Activated CD4-positive, alpha-beta T cell treated with anti-CD3 and anti-CD28 coated beads, Interleukin-2, amount 10 ng/mL, durations not matched to agents 7 days and 5 days (primary cell): ENCODE data around the gene STXBP6. TPM values are rescaled to one million over a fixed set of nuclear protein-coding genes. Genes with fewer than 3 reads are reported as not detected.

ENCODE experiments used
- CTCF ChIA-PET: fragments of 350-600 bp; sonication (Branson Sonifier 250); formaldehyde crosslinking; loops from one replicate; lab custom pipeline; 2021; ENCODE audit warnings: antibody characterized with exemption; lab: Charles Lee
- POLR2A ChIA-PET: fragments of 350-600 bp; sonication (Branson Sonifier 250); formaldehyde crosslinking; loops from one replicate; lab custom pipeline; 2021; ENCODE audit warnings: antibody characterized with exemption; lab: Charles Lee
- DNase-seq: peaks from one replicate; pipeline ENCODE4 v3.0.0-alpha.2; 2020
- H3K27ac Mint-ChIP-seq: one replicate; pipeline ENCODE4 v1.8.0; 2021; ENCODE audit warnings: mild to moderate bottlenecking, moderate library complexity, mixed read lengths
- H3K27me3 Mint-ChIP-seq: one replicate; pipeline ENCODE4 v1.8.0; 2021; ENCODE audit warnings: mixed read lengths
- H3K36me3 Mint-ChIP-seq: one replicate; pipeline ENCODE4 v1.8.0; 2021; ENCODE audit warnings: low read depth, mixed read lengths
- H3K4me1 Mint-ChIP-seq: one replicate; pipeline ENCODE4 v1.8.0; 2021; ENCODE audit warnings: mixed read lengths
- H3K4me3 Mint-ChIP-seq: one replicate; pipeline ENCODE4 v1.8.0; 2021; ENCODE audit warnings: mild to moderate bottlenecking, moderate library complexity, mixed read lengths
- H3K9me3 Mint-ChIP-seq: one replicate; pipeline ENCODE4 v1.8.0; 2021; ENCODE audit warnings: mixed read lengths
- total RNA-seq, 2 experiments: library from RNA; stranded (reverse); gene quantifications; one replicate each; pipeline ENCODE4 v1.2.3, GENCODE V29; 2021

Gene STXBP6
- total RNA-seq, 2 experiments from 2014 or later, result not detected

GRCh38 chr14:24885410-24885913 is 164.5 kb downstream of the STXBP6 start:
- H3K36me3 Mint-ChIP-seq, result no peaks in the 10 kb centered on the region
- H3K27me3 Mint-ChIP-seq, result peaks cover 8% of the 10 kb centered on the region
- ChIA-PET POLR2A (no interaction called here), CTCF (no interaction called here)
- no peak for DNase-seq
- no peak overlapping the region for H3K4me3 Mint-ChIP-seq
- H3K27ac Mint-ChIP-seq, result no peak overlapping the region
- no peaks in the 10 kb centered on the region for H3K4me1 Mint-ChIP-seq
- H3K9me3 Mint-ChIP-seq, result no peaks in the 10 kb centered on the region

GRCh38 chr14:24883576-24883975 is 166.4 kb downstream of the STXBP6 start:
- ChIA-PET CTCF (no interaction called here), POLR2A (no interaction called here)
- no peaks in the 10 kb centered on the region for H3K9me3 Mint-ChIP-seq
- no peak for DNase-seq
- H3K4me1 Mint-ChIP-seq, result no peaks in the 10 kb centered on the region
- no peak overlapping the region for H3K27ac Mint-ChIP-seq
- H3K4me3 Mint-ChIP-seq, result no peak overlapping the region
- H3K27me3 Mint-ChIP-seq, result peaks cover 8% of the 10 kb centered on the region
- no peaks in the 10 kb centered on the region for H3K36me3 Mint-ChIP-seq

- Mint-ChIP-seq H3K36me3 (no peaks in the 10 kb centered on the region), H3K9me3 (no peaks in the 10 kb centered on the region), H3K4me3 (no peak overlapping the region), H3K27me3 (peaks cover 8% of the 10 kb centered on the region), H3K4me1 (no peaks in the 10 kb centered on the region), H3K27ac (no peak overlapping the region)
- POLR2A ChIA-PET, result no interaction called here
- no peak for DNase-seq
- CTCF ChIA-PET, result no interaction called here
These were observed 168.6 kb downstream of the STXBP6 start for GRCh38 chr14:24881116-24881893.

GRCh38 chr14:24880689-24881088 is 169.3 kb downstream of the STXBP6 start:
- DNase-seq, result no peak
- no peaks in the 10 kb centered on the region for H3K9me3 Mint-ChIP-seq
- peaks cover 9% of the 10 kb centered on the region for H3K27me3 Mint-ChIP-seq
- ChIA-PET POLR2A (no interaction called here), CTCF (no interaction called here)
- H3K36me3 Mint-ChIP-seq, result no peaks in the 10 kb centered on the region
- H3K4me1 Mint-ChIP-seq, result no peaks in the 10 kb centered on the region
- H3K4me3 Mint-ChIP-seq, result no peak overlapping the region
- H3K27ac Mint-ChIP-seq, result no peak overlapping the region

- Mint-ChIP-seq H3K4me1 (no peaks in the 10 kb centered on the region), H3K9me3 (no peaks in the 10 kb centered on the region)
These were observed 170.1 kb downstream of the STXBP6 start for GRCh38 chr14:24879661-24880386.

GRCh38 chr14:24876996-24877395 is 173.0 kb downstream of the STXBP6 start:
- Mint-ChIP-seq H3K27me3 (peaks cover 11% of the 10 kb centered on the region), H3K27ac (no peak overlapping the region), H3K4me1 (no peaks in the 10 kb centered on the region), H3K36me3 (no peaks in the 10 kb centered on the region), H3K4me3 (no peak overlapping the region), H3K9me3 (no peaks in the 10 kb centered on the region)
- CTCF ChIA-PET, result interaction anchor here (1.1 kb wide), 1 partner anchor 23 kb away, joined by 3 read pairs; no protein-coding TSS in a partner anchor
- no peak for DNase-seq
- POLR2A ChIA-PET, result no interaction called here

More at GRCh38 chr14:24879661-24880386, 170.1 kb downstream of the STXBP6 start:
- no peak for DNase-seq
- no peak overlapping the region for H3K27ac Mint-ChIP-seq
- peaks cover 11% of the 10 kb centered on the region for H3K27me3 Mint-ChIP-seq
- no peak overlapping the region for H3K4me3 Mint-ChIP-seq
- H3K36me3 Mint-ChIP-seq, result no peaks in the 10 kb centered on the region
- CTCF ChIA-PET, result no interaction called here
- POLR2A ChIA-PET, result no interaction called here

- ChIA-PET POLR2A (no interaction called here), CTCF (no interaction called here)
- H3K27me3 Mint-ChIP-seq, result peaks cover 11% of the 10 kb centered on the region
- H3K4me3 Mint-ChIP-seq, result no peak overlapping the region
- no peaks in the 10 kb centered on the region for H3K9me3 Mint-ChIP-seq
- no peak overlapping the region for H3K27ac Mint-ChIP-seq
- no peaks in the 10 kb centered on the region for H3K36me3 Mint-ChIP-seq
- DNase-seq, result no peak
- H3K4me1 Mint-ChIP-seq, result no peaks in the 10 kb centered on the region
These were observed 173.7 kb downstream of the STXBP6 start for GRCh38 chr14:24875991-24876878.

- POLR2A ChIA-PET, result no interaction called here
- H3K27me3 Mint-ChIP-seq, result peaks cover 11% of the 10 kb centered on the region
- H3K4me1 Mint-ChIP-seq, result no peaks in the 10 kb centered on the region
- CTCF ChIA-PET, result no interaction called here
- H3K9me3 Mint-ChIP-seq, result no peaks in the 10 kb centered on the region
- no peaks in the 10 kb centered on the region for H3K36me3 Mint-ChIP-seq
- no peak overlapping the region for H3K27ac Mint-ChIP-seq
- no peak for DNase-seq
- no peak overlapping the region for H3K4me3 Mint-ChIP-seq
These were observed 174.6 kb downstream of the STXBP6 start for GRCh38 chr14:24875203-24875838.

GRCh38 chr14:24874514-24875202 is 175.3 kb downstream of the STXBP6 start:
- Mint-ChIP-seq H3K36me3 (no peaks in the 10 kb centered on the region), H3K4me1 (no peaks in the 10 kb centered on the region), H3K9me3 (no peaks in the 10 kb centered on the region), H3K4me3 (no peak overlapping the region), H3K27me3 (peaks cover 11% of the 10 kb centered on the region), H3K27ac (no peak overlapping the region)
- ChIA-PET CTCF (no interaction called here), POLR2A (no interaction called here)
- DNase-seq, result no peak

- Mint-ChIP-seq H3K27me3 (peaks cover 11% of the 10 kb centered on the region), H3K4me3 (no peak overlapping the region), H3K36me3 (no peaks in the 10 kb centered on the region), H3K4me1 (no peaks in the 10 kb centered on the region), H3K27ac (no peak overlapping the region), H3K9me3 (no peaks in the 10 kb centered on the region)
- no peak for DNase-seq
- POLR2A ChIA-PET, result no interaction called here
- CTCF ChIA-PET, result no interaction called here
These were observed 176.4 kb downstream of the STXBP6 start for GRCh38 chr14:24873551-24873950.

GRCh38 chr14:24870949-24871701 is 178.8 kb downstream of the STXBP6 start:
- no peaks in the 10 kb centered on the region for H3K36me3 Mint-ChIP-seq
- ChIA-PET POLR2A (no interaction called here), CTCF (no interaction called here)
- peaks cover 5% of the 10 kb centered on the region for H3K27me3 Mint-ChIP-seq
- no peak for DNase-seq
- H3K27ac Mint-ChIP-seq, result no peak overlapping the region
- no peaks in the 10 kb centered on the region for H3K4me1 Mint-ChIP-seq
- H3K4me3 Mint-ChIP-seq, result no peak overlapping the region
- H3K9me3 Mint-ChIP-seq, result no peaks in the 10 kb centered on the region
